ENCODE results near the gene DCAF12. TPM values are rescaled to one million over a fixed set of nuclear protein-coding genes. Genes with fewer than 3 reads are reported as not detected.

DCAF12 gene
- total and polyA plus RNA-seq, 2 of the 13 experiments (the other 11 are each of a cell fraction or from before 2014, with no cell fraction given) = 26.8 to 37.4 TPM

GRCh38 chr9:34072868-34073590 is 53.5 kb downstream of the DCAF12 start (continued):
- TF ChIP-seq SAFB2 (CRISPR knock-in tag; IDR thresholded peaks at IDR 0.05; ENCODE audit: borderline replicate concordance, low read depth) = no peak
- TF ChIP-seq MIXL1 (CRISPR knock-in tag; IDR thresholded peaks at IDR 0.05) = no peak; the same call in 1 of the 2 replicates
- no peak for TF ChIP-seq ZNF44 (CRISPR knock-in tag; IDR thresholded peaks at IDR 0.05)
- TF ChIP-seq ZBTB3 (CRISPR knock-in tag; IDR thresholded peaks at IDR 0.05; ENCODE audit: borderline replicate concordance, low read depth) = no peak
- TF ChIP-seq IRF9 (CRISPR knock-in tag; IDR thresholded peaks at IDR 0.05; ENCODE audit: borderline replicate concordance) = 0 out of 2 replicates have a peak, but pooled peaks have one; percentile 28
- TF ChIP-seq LRRFIP1 (CRISPR knock-in tag; conservative IDR thresholded peaks at IDR 0.05) = no peak
- no peak for TF ChIP-seq PHF20 (CRISPR knock-in tag; IDR thresholded peaks at IDR 0.05)
- no peak for TF ChIP-seq KLF9 (CRISPR knock-in tag; IDR thresholded peaks at IDR 0.05; ENCODE audit: low read depth)
- no peak for TF ChIP-seq KDM2A (CRISPR knock-in tag; IDR thresholded peaks at IDR 0.05; ENCODE audit: borderline replicate concordance, low read depth)
- TF ChIP-seq NR2C2 (CRISPR knock-in tag; IDR thresholded peaks at IDR 0.05; ENCODE audit: borderline replicate concordance) = no peak
- peak; percentile 48; the same call in 1 of the 2 replicates for TF ChIP-seq AHDC1 (CRISPR knock-in tag; IDR thresholded peaks at IDR 0.05; ENCODE audit: borderline replicate concordance)
- no peak for TF ChIP-seq YEATS4 (CRISPR knock-in tag; IDR thresholded peaks at IDR 0.05; ENCODE audit: borderline replicate concordance)
- TF ChIP-seq UBTF (CRISPR knock-in tag; IDR thresholded peaks at IDR 0.05) = 0 out of 2 replicates have a peak, but pooled peaks have one; percentile 30
- TF ChIP-seq PATZ1 (CRISPR knock-in tag; IDR thresholded peaks at IDR 0.05) = 0 out of 2 replicates have a peak, but pooled peaks have one; percentile 19
